GM21786 (cell line): Measurements from ENCODE around the gene ZBTB47.
A peak's percentile ranks its signal among the peaks of the same experiment; 100 is the strongest.

Experiments
- ATAC-seq: cut with Tn5 transposase; IDR thresholded peaks from one replicate; pipeline ENCODE4 v1.9.1; 2021; ENCODE audit not compliant: unreplicated experiment

ZBTB47 gene

DNA sequence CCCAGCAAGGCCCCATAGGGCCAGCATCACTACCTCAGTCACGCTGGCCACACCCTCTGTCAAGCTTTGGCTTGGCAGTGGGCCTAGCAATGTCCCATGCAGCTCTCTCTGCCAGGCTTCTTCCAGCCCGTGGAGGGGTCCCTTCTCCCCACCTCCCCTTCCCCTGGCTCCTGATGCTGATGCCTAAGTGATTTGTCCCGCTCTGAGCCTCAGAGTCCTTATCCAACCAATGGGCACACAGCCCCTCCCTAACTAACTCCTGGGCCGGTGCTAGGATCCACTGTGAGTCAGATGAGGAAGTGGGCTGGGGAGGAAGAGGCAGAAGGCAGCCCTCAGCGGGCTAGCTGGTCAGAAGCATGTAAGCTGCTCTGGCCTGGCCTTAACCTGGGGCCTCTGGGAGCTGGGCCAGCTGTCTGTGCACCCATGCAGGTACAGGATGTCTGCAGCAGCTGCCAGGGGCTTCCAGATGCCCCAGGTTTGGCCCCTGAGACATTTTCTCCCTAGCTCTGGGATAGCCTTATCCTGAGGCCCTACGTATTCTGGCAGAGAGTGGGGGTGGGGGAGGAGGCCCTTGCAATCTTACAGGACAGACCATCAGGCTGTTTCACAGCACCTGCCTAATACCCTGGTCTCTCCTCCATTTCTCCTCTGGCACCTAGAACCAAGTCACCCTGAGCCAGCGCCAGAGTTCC, 740 bp upstream of the ZBTB47 start:
- peak; percentile 73 for ATAC-seq

DNA sequence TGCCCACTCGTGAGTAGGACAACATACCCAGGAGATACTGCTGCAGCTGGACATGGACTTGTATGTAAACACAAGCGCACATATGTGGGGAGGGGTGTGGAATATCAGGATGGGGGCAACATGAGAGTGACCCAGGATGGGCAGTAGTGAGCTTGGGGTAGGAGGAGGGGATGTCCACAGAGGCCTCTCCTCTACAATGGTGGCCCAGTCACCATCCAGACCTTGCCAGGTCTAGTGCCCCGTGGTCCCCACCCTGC, 266 bp upstream of the ZBTB47 start:
- ATAC-seq, result no peak

DNA sequence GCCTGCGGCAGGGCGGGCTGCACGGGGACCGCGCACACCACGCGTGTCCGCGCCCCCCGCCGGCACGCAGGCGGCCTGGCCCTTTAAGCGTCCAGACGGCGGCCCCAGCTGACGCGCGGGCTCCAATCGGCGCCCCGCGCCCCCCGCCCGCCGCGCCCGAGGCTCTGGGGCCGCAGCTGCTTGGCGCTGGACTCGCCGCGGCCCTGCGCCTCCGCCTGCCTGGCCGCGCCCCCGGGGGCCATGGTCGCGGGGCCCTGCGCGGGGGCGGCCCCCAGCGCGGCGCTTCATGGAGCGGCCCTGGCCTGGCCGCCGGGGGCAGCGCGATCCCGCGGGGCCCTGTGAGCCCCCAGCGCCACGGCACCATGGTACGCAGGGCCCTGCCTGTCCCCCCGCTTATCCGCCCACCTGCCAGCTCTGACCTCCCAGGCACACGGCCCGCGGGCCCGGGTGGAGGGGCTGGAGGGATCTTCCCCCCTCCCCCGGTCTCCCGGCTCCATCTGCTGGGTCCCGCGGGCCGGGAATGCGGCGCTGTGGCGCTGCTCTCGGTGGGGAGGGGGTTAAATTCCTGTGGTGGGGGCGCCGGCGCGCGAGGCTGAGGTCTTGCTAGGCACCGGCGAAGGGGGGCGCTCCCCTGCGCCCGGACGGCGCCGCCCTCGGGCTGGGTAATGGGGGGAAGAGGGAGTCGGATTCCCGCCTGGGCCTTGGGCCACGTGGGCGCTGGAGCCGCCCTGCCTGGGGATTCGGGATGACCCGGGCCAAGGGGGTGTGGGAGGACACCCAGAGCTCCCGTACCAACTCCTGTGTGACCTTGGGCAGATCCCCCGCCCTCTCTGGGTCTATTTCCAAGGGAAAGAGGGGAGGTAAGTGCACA, 1.1 kb downstream of the ZBTB47 start:
- ATAC-seq, result no peak

DNA sequence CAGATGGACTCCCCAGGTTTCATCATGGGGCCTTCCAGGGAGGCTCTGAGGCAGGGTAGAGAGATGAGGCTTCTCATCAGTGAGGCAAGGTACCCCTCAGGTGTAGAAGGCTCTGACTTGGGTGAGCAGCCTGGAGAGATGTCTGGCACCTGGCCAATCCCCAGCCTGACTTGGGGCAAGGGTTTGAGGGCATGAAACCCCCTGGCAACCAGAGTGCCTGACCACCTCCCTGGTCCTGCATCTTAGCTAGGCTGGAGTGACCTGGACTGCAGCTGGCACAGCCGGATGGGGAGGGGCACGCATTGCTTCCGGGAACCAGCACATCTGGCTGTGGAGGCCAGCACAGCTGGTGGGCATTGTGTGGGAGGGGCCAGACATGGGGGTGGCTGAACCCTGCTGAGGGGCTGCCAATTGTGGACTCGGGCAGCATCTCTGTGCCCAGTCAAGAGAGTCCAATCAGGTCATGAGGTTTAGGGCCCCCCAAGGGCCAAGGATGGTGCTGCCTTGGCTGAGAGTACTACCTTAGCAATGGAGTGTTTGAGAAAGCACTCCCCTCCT, 1.9 kb downstream of the ZBTB47 start:
- ATAC-seq, result no peak

DNA sequence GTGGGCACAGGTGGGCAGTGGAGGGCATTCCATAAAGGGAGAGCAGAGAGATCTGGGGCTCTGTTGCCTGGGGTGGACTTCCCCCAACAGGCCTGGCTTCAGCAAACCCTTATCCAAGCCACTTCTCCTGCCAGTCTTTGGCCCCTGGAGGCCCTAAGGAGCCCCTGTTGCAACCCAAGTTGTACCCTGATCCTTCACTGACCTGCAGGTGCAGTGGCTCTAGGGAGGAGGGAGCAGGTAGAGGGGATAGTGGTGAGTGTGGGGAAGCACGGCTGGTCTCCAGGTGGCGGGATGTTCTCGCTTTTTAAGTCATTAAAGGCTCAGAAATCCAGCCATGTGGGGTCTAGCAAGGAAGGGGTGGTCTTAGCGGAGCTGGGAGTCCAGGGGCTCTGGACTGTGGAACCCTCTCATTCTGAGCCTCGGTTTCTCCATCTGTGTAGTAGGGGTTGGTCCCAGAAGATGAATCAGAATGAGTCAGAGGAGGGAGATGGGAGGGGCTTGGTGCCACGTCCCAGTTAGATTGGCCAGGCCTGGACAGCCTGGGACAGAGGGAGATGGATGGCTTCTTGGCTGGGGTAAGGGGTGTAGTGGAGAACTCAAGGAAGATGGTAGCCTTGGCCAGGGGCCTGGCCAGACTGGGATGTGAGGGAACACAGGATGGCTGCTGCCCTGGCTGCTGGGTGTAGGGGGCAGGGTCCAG, 2.6 kb downstream of the ZBTB47 start:
- no peak for ATAC-seq

DNA sequence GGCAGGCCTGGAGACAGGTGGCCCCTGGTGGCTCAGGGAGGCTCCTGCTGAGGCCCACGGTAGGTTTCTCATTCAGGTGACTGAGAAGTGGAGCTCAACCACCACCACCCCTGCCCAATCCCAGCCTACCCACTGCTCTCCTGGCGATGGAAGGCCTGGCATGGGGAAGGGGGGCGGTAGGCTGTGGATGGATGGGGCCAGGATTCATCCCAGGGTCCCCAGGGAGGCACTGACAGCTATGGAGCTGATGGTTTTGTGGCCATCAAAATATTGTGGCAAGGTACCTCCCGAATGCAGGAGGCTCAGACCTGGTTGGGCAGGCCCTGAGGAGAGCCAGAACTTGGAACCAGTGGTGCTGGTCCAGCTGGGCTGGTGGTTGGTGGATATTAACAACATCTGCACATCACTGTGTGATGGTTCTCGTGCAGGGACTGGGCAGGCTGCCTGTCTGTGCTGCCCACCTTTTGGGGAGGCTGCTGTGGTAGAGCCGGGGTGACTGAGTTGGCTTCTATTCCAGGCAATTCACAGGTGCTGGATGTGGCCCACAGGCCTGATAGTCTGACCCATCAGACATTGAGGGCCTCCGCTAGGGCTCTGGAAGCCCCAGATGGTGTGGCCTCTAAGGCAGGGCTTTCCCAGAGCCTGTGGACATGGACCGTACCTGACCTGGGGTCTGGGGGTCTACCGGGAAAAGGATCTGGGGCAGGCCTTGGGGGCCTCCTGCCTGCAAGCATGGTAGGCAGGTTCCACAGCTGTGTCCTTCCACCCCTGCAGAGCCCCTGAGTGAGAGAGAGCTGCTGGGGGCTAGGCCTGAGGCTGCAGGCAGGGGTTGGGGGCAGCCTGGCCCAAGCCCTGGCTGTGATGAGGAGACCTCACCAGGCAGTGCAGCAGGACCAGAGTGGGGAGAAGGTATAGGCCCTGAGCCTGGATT, 3.4 kb downstream of the ZBTB47 start:
- no peak for ATAC-seq

DNA sequence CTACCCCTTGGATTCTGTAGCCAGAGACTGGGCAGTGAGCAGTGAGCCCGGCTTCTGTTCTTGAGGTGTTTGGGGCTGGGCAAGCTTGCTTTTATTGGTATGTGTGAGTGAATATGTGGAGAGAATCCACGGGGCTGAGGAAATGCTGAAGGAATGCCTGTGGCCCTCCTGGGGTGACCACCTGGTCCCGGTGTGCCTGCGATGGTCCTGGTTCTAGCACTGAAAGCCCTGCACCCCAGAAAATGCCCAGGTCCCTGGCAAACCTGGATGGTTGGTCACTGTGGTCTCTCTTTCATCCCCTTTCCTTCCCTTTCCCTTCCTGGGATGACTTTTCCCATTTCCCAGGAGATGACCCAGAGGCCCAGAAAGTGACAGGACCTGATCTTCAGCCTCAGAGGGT, 4.2 kb downstream of the ZBTB47 start:
- no peak for ATAC-seq

DNA sequence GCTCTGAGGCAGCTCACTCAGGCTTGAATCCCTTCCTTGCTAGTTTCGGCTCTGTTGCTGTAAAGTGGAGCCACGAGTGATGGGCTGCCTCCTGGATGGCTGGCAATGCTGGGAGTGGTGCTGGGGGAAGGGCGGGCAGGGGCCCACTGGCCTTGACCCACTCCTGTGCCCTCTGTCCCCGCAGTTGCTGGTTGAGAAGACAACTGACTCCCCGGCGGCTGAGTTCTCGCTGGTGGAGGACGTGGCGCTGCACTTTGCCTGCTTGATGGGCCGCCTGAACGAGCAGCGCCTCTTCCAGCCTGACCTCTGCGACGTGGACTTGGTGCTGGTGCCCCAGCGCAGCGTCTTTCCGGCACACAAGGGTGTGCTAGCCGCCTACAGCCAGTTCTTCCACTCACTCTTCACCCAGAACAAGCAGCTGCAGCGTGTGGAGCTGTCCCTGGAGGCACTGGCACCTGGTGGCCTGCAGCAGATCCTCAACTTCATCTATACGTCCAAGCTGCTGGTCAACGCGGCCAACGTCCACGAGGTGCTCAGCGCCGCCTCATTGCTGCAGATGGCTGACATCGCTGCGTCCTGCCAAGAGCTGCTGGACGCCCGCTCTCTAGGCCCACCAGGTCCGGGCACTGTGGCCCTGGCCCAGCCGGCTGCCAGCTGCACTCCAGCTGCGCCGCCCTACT, 4.7 kb downstream of the ZBTB47 start:
- ATAC-seq, result no peak

DNA sequence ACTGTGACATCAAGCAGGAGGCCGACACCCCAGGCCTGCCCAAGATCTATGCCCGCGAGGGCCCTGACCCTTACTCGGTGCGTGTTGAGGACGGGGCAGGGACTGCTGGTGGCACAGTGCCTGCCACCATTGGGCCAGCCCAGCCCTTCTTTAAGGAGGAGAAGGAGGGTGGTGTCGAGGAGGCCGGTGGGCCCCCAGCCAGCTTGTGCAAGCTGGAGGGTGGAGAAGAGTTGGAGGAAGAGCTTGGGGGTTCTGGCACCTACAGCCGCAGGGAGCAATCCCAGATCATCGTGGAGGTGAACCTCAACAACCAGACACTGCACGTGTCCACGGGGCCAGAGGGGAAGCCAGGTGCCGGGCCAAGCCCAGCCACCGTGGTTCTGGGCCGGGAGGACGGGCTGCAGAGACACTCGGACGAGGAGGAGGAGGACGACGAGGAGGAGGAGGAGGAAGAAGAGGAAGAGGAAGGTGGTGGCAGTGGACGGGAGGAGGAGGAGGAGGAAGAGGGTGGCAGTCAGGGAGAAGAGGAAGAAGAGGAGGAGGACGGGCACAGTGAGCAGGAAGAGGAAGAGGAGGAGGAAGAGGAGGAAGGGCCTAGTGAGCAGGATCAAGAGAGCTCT, 5.4 kb downstream of the ZBTB47 start:
- ATAC-seq, result no peak

DNA sequence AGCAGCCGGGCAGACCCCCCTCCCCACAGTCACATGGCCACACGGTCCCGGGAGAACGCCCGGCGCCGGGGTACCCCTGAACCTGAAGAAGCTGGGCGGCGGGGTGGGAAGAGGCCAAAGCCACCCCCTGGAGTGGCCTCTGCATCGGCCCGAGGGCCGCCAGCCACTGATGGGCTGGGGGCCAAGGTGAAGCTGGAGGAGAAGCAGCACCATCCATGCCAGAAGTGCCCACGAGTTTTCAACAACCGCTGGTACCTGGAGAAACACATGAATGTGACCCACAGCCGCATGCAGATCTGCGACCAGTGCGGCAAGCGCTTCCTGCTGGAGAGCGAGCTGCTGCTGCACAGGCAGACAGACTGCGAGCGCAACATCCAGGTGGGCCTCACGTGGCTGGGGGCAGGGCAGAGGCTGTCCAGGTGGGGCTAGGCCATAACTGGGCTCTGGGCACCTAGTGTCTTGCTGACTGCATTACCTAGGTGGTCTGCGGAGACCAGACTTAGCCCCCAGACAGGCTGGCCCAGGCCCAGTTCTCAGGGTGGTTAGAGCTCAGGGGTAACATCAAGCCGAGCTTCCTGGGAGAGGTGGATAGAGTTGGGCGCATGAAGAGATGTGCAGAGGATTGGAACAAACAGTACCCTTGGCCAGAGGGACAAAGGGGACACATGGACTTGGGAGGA, 6.1 kb downstream of the ZBTB47 start:
- no peak for ATAC-seq

DNA sequence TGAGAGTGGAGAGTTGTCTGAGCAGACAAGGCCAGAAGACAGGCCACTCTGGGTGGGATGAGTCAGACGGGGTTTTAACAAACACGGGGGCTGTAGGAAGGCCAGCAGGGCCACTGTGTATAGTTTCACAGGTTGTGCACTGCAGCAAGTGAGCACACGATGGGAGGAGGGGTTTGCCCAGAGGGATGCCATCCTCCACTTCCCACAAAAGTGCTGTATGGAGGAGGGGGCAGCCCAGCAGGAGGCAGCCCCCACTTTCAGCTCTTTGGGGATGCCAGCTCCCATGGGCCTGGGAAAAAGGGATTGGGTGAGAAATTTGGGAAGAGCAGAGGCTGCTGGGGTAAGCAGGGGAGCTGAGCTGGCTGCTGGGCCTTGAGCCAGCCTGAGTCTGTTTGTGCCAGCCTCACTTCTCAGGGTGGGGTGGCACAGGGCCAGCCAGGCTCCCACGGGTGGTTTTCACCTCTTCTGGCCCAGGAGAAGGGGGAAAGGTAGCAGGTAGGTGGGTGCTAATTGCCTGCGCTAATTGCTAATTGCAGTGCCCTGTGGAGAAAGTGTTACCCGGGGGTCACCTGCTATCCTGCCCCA, 6.7 kb downstream of the ZBTB47 start:
- no peak for ATAC-seq

DNA sequence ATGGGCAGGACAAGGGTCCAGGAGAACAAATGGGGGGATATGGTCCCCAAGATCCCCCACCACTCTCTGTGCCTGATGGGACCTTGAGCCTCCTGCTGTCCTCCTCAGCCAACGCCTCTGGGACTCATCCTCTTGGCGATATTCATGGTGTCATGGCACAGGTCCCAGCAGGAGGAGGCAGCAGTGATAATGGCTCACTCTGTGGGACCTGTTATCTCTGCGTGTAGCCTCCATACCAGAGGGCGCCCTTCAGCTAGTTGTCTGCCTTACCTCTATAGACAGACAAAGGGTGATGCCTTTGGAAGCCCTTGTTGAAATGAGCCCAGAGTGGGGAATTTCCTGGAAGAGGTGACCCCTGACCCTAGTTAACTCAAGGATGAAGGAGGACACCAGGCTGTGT, 7.4 kb downstream of the ZBTB47 start:
- ATAC-seq, result no peak

DNA sequence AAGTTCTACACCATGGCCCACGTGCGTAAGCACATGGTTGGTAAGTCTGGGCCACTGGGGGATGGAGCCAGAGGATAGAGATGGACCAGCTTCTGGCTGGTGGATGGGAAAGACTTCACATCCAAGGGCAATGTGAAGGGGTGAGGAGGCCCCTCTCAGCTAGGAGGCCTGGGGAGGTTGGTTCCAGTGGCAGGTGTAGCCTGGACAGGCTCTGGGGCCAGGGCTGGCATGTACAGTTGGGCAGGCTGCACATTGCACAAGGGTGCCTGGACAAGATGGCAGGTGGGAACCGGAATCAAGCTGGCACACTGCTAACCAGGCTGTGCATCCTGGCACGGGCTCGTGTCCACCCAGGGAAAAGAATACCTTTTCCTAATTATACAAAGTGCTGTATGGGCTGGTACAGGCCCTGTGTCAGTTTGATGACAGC, 8.1 kb downstream of the ZBTB47 start:
- ATAC-seq, result no peak

DNA sequence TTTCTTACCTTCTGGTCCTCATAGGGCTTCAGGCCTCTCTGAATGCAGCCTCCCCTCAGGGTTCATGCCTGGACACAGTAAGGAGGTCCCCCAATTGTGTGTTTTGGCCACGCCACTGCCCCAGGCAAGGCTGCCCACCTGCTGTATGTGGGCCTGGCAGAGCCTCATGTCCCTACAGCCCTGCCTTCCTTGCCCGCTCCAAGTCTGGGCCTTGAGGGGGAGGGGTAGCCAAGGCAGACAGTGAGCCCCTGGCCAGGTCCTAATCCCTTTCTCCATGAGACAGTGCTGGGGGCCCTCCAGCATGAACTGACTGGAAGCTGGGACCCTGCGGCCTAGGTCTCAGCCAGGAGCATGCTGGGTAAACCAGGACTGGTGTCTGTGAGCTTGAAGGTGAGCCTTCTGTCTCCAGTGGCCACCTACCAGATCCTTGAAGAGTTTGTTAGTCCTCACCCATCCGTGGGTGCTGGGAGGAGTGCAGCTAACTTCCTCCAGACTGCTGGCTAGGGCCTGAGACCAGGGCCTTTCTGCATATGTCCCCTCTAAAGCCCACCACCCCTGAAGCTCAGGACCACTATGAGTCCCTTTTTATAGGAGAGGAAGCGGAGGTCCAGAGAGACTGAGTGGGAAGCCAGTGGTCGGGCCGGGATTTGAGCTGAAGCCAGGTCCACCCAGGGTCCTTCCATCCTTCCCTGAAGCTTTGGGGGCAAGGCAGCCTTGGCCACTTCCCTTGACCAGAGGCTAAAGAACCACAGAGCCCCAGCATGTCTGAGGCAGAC, 8.7 kb downstream of the ZBTB47 start:
- no peak for ATAC-seq

DNA sequence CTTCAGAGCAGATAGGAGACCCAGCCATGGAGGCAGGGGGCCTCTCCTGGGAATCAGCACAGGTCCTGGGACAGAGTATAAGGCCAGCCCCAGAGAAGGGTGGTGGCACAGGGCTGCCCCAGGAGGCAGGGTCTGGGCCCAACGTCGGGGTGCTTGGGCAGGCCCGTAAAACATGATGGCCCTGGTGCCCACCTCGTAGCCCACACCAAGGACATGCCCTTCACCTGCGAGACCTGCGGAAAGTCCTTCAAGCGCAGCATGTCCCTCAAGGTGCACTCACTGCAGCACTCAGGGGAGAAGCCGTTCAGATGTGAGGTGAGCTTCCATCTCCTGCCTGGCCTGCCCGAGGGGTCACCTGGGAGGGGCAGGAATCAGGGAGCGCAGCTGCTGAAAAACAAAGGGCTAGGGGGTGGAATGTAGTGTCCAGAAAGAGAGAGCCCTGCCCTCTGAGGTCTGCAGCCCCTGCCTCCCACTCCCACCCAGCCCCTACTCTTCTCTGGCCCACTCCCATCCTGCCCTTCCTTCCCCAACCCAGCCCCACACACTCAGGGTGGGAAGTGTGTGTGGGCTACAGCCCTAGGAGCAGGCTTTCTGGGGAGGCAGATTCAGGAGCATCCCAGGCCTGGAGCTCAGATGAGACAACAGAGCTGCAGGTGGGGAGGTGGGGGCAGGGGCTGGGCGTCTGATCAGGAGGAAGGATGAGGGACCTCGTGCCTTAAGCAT, 9.5 kb downstream of the ZBTB47 start:
- ATAC-seq, result no peak

DNA sequence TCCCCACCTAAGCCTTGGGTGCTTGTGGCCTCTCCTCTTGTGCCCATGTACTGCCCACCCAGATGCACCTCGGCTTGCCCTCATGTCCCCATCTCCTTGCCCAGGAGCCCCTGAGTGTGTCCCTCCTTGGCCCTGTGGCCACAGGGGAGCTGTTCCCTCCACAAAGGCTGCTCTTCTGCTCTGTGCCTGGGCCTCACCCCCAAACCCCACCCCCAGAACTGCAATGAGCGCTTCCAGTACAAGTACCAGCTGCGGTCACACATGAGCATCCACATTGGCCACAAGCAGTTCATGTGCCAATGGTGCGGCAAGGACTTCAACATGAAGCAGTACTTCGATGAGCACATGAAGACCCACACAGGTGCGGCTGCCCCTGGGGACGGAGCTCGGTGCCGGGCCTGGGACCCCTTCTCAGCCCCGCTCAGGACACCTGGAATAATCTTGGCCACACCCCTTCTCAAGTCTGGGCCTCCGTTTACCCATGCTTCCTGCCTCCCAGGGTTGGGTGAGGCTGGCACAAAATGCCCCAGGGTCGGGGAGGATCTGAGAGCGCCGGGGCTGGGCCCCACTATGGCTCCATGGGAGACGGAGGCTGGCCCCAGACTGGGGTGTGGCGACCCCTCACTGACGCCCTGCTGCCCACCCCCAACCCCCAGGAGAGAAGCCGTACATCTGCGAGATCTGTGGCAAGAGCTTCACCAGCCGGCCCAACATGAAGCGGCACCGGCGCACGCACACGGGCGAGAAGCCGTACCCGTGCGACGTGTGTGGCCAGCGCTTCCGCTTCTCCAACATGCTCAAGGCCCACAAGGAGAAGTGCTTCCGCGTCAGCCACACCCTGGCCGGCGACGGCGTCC, 10.3 kb downstream of the ZBTB47 start:
- no peak for ATAC-seq

DNA sequence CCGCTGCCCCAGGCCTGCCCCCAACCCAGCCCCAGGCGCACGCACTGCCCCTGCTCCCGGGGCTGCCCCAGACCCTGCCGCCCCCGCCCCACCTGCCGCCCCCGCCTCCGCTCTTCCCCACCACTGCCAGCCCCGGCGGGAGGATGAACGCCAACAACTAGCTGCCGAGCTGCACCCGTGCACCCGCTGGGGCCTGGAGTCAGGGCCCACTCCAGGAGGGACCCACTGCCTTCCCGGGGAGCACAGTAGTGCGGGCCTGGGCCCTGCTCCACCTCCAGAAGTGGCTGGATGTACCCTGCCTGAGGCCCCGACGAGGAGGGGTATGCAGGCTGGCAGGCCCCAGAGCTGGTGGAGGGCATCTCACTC, 10.9 kb downstream of the ZBTB47 start:
- no peak for ATAC-seq
